Erythroblast (primary cell): Measurements from ENCODE around the gene MIB2.

Experiments
- DNase-seq, 2 experiments: peaks; one replicate each; lab custom pipeline; 2025; lab: John Stamatoyannopoulos, UW
- GATA1 ChIP-seq: IDR thresholded peaks from 2 replicates; pipeline ENCODE4 v1.6.1; 2011; ENCODE audit warnings: low read depth, mild to moderate bottlenecking, control low read depth, low read length, moderate library complexity
- POLR2A ChIP-seq: IDR thresholded peaks from 2 replicates; pipeline ENCODE4 v1.6.1; 2011; ENCODE audit warnings: mild to moderate bottlenecking, low read length

MIB2 gene

DNA sequence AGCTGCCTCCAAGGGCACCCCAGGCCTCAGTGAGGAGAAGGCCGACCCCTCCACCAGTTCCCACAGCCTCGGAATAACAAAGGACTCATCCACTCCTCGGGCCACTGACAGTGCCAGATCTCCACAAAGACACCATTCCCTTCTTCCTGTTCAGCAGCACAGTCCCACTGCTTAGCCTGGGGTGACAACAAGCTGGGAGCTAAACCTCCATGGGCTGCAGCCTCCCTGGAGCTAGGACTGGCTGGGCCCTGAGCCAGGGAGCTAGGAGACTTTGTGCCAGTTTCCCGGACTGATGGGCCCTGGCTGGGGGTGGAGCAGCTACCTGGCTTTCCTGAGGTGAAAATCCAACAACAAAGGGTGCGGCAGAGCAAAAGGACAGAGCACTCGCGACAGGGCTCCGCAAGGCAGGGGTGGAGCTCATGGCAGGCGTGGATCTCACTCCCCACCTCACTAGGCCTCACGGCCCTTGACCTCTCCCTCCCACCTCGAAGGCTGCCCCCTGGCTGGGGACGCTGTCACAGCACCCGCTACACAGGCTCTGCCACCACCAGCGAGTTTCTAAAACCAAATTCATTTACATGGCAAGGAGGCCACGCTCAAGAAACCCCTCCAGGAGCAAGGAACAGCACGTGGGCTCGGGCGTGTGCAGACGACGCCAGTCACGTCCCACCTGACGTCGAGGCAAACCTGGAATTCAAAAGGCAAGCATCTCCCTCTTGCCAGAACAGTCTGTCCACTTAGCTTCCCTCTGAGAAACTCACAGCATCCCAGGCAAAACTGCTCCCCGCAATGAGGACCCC, 63.5 kb downstream of the MIB2 start:
- peak; percentile 42 to 48 for DNase-seq
- TF ChIP-seq GATA1 (no peak), POLR2A (no peak)
